OCI-LY3 (cell line): ENCODE results near the gene MTX1.
"Not testable (repeated sequence)": the region's sequence is repeated elsewhere in the genome, so short reads cannot be mapped to it uniquely, and the experiment has no call there.

ENCODE experiments used
- H2AFZ ChIP-seq: fragments of 200-600, 300-600 bp; shearing (Covaris generic); 2 replicates; pipeline ENCODE4 v1.6.0; 2014; ENCODE audit warnings: antibody characterized with exemption, low read depth, low read length
- H3K27ac ChIP-seq: fragments of 200-600, 300-600 bp; sonication (generic); 2 replicates; pipeline ENCODE4 v1.5.1; 2014; ENCODE audit warnings: mild to moderate bottlenecking, low read length, moderate library complexity, mixed read lengths
- H3K27me3 ChIP-seq: fragments of 200-600, 300-600 bp; sonication (generic); 2 replicates; pipeline ENCODE4 v1.6.1; 2014; ENCODE audit warnings: low read depth, low read length, mixed read lengths
- H3K36me3 ChIP-seq: fragments of 200-600, 300-600 bp; sonication (generic); replicated peaks from 2 replicates; pipeline ENCODE3; 2014; ENCODE audit warnings: low read depth, low read length, mixed read lengths
- H3K4me1 ChIP-seq: fragments of 300-600, 200-600 bp; sonication (generic); 2 replicates; pipeline ENCODE4 v1.6.1; 2014; ENCODE audit warnings: low read length, mixed read lengths
- H3K4me2 ChIP-seq: fragments of 200-600, 300-600 bp; sonication (generic); 2 replicates; pipeline ENCODE4 v1.6.1; 2014; ENCODE audit warnings: low read length, mixed read lengths
- H3K4me3 ChIP-seq: fragments of 300-600, 200-600 bp; sonication (generic); 2 replicates; pipeline ENCODE4 v1.5.1; 2014; ENCODE audit warnings: antibody characterized with exemption, mild to moderate bottlenecking, low read length, moderate library complexity
- H3K79me2 ChIP-seq: fragments of 300-600, 200-600 bp; shearing (Covaris generic); 2 replicates; pipeline ENCODE4 v1.6.1; 2014; ENCODE audit warnings: mild to moderate bottlenecking, low read length, mixed read lengths
- H3K9ac ChIP-seq: fragments of 300-600, 200-600 bp; shearing (Covaris generic); 2 replicates; pipeline ENCODE4 v1.6.0; 2014; ENCODE audit warnings: mild to moderate bottlenecking, low read length, moderate library complexity
- H3K9me3 ChIP-seq: fragments of 200-600, 300-600 bp; shearing (Covaris generic); 2 replicates; pipeline ENCODE4 v1.6.1; 2014; ENCODE audit warnings: low read length, mixed read lengths; ENCODE audit not compliant: insufficient read depth
- H4K20me1 ChIP-seq: fragments of 200-600, 300-600 bp; sonication (generic); 2 replicates; pipeline ENCODE4 v1.6.1; 2016; ENCODE audit warnings: low read length, mixed read lengths; ENCODE audit not compliant: insufficient read depth
- EZH2phosphoT487 ChIP-seq: fragments of 200-600 bp; shearing (Covaris generic); IDR thresholded peaks from 2 replicates; pipeline ENCODE4 v1.6.1; 2018; ENCODE audit warnings: antibody characterized with exemption, mixed run types, low read depth
- TF ChIP-seq, protein P1 (sequence below): fragments of 200-600, 300-600 bp; sonication (generic); IDR thresholded peaks from 2 replicates; pipeline ENCODE4 v1.5.1; 2014; ENCODE audit warnings: antibody characterized with exemption, low read length, low read depth

MTX1 gene

GRCh38 chr1:155210314-155211104 is 2.0 kb downstream of the MTX1 start:
- Histone ChIP-seq H3K79me2 (peaks cover 6% of the 10 kb centered on the region), H3K4me3 (0 out of 2 replicates have a peak overlapping the region, but pooled peaks have one; percentile 88), H3K27ac (no peak overlapping the region), H3K27me3 (no peaks in the 10 kb centered on the region), H3K4me2 (peak overlapping the region; percentile 86; the same call in 1 of the 2 replicates), H3K9ac (no peak overlapping the region), H2AFZ (no peak overlapping the region), H3K4me1 (peaks cover 23% of the 10 kb centered on the region), H3K36me3 (no peaks in the 10 kb centered on the region), H3K9me3 (no peaks in the 10 kb centered on the region), H4K20me1 (no peaks in the 10 kb centered on the region)
- no peak for TF ChIP-seq EZH2phosphoT487
- TF ChIP-seq, protein P1, sequence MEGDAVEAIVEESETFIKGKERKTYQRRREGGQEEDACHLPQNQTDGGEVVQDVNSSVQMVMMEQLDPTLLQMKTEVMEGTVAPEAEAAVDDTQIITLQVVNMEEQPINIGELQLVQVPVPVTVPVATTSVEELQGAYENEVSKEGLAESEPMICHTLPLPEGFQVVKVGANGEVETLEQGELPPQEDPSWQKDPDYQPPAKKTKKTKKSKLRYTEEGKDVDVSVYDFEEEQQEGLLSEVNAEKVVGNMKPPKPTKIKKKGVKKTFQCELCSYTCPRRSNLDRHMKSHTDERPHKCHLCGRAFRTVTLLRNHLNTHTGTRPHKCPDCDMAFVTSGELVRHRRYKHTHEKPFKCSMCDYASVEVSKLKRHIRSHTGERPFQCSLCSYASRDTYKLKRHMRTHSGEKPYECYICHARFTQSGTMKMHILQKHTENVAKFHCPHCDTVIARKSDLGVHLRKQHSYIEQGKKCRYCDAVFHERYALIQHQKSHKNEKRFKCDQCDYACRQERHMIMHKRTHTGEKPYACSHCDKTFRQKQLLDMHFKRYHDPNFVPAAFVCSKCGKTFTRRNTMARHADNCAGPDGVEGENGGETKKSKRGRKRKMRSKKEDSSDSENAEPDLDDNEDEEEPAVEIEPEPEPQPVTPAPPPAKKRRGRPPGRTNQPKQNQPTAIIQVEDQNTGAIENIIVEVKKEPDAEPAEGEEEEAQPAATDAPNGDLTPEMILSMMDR, result no peak

- H3K4me3 ChIP-seq, H3K9me3 ChIP-seq, H3K4me2 ChIP-seq, H2AFZ ChIP-seq, H4K20me1 ChIP-seq, H3K79me2 ChIP-seq, H3K36me3 ChIP-seq, H3K9ac ChIP-seq, H3K27ac ChIP-seq, H3K27me3 ChIP-seq: not testable (repeated sequence)
- H3K4me1 ChIP-seq, result peaks cover 23% of the 10 kb centered on the region
Observed at GRCh38 chr1:155211381-155212050, 3.0 kb downstream of the MTX1 start.

- not testable (repeated sequence) for H4K20me1 ChIP-seq, H3K79me2 ChIP-seq, H3K4me2 ChIP-seq, H3K36me3 ChIP-seq, H2AFZ ChIP-seq, H3K9ac ChIP-seq, H3K27ac ChIP-seq, H3K9me3 ChIP-seq, H3K27me3 ChIP-seq, H3K4me3 ChIP-seq
- peaks cover 21% of the 10 kb centered on the region for H3K4me1 ChIP-seq
Observed at GRCh38 chr1:155212051-155212440, 3.6 kb downstream of the MTX1 start.

DNA sequence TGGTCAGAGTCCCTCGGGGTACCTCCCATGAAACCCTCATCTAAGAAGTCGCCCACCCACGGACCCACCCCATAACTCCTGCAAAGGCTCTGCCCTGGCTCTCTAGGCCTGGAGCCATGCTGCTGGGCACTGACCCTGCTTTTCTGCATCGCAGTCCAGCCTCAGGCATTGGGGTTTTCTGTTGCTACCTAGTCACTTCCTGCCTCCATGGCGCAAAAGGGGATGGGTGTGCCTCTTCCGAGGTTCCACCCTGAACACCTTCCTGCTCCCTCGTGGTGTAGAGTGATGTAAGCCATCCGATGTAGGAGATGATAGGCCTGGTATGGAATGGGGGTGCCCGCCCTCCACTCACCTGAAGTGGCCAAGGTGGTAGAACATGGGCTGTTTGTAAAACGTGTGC is 6.2 kb downstream of the MTX1 start:
- not testable (repeated sequence) for H3K27ac ChIP-seq, H3K9me3 ChIP-seq, H3K4me2 ChIP-seq, H3K9ac ChIP-seq, H3K36me3 ChIP-seq, H3K4me3 ChIP-seq, H4K20me1 ChIP-seq, H2AFZ ChIP-seq, H3K27me3 ChIP-seq, H3K79me2 ChIP-seq
- H3K4me1 ChIP-seq, result peaks cover 11% of the 10 kb centered on the region

- no peak for TF ChIP-seq EZH2phosphoT487
- TF ChIP-seq, protein P1, result no peak
- H3K4me1 ChIP-seq, result peaks cover 5% of the 10 kb centered on the region; the same call in 1 of the 2 replicates
- no peak overlapping the region for H3K9ac ChIP-seq
- H3K4me3 ChIP-seq, result no peak overlapping the region
- H3K4me2 ChIP-seq, result peak overlapping the region; percentile 5
- no peaks in the 10 kb centered on the region for H3K36me3 ChIP-seq
- no peaks in the 10 kb centered on the region for H3K9me3 ChIP-seq
- no peaks in the 10 kb centered on the region for H3K79me2 ChIP-seq
- H2AFZ ChIP-seq, result peak overlapping the region; percentile 32; the same call in 1 of the 2 replicates
- H3K27me3 ChIP-seq, result no peaks in the 10 kb centered on the region
- no peak overlapping the region for H3K27ac ChIP-seq
- H4K20me1 ChIP-seq, result no peaks in the 10 kb centered on the region
Observed at GRCh38 chr1:155218854-155219591, 10.5 kb downstream of the MTX1 start.
